GM21360 (cell line): ENCODE results near the gene PTPRE.
A peak's percentile ranks its signal among the peaks of the same experiment; 100 is the strongest.

Experiments used
- ATAC-seq: cut with Tn5 transposase; IDR thresholded peaks from one replicate; pipeline ENCODE4 v1.9.1; 2021; ENCODE audit warnings: mild to moderate bottlenecking, moderate library complexity; ENCODE audit not compliant: unreplicated experiment

Gene PTPRE

GRCh38 chr10:128056303-128057050, 149.6 kb downstream of the PTPRE start:
- no peak for ATAC-seq

DNA sequence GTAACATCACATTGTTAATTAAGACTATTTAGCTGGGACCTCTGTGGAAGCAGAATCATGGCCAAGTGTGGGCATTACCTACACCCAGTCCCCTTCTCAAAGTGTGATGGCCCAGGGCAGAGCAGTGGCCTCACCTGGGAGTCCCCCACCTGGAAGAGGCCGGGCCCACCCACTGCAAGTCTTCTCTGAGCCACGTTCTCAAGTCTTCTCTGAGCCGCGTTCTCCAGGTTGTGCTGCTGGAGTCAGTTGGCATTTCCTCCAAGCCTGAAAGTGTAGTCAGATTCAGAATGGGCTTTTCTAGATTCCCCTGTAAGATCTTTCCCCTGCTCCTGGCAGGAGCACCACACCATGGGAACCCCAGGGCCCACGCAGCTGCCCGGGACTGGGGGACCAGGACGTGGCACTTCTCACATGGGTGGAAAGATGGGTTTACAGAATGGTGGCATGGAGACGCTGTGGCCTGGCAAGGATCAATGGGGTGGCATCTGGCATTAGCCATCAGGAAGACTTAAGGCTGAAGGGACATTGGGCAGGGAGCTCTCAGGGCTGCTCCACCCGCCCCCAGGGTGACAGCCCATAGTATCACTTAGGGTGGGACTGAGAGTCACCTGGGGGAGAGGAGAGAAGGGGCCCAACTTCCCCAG, 151.3 kb downstream of the PTPRE start:
- ATAC-seq: no peak

DNA sequence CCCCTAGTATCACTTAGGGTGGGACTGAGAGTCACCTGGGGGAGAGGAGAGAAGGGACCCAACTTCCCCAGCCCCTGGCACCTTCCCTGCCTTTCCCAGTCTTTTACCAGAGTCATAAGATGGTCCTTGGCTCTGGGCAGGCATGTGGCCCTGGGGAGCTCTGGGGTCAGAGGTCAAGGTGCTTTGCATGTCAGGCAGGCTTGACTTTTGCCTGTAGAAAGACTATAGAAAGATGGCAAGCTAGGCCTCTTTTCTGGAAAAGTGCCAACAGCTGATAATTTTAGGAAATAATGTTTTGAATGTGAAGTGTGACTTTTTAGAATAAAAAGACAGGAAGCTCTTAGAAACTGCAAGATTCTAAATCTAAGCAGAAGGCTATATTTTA, 151.8 kb downstream of the PTPRE start:
- ATAC-seq: no peak

DNA sequence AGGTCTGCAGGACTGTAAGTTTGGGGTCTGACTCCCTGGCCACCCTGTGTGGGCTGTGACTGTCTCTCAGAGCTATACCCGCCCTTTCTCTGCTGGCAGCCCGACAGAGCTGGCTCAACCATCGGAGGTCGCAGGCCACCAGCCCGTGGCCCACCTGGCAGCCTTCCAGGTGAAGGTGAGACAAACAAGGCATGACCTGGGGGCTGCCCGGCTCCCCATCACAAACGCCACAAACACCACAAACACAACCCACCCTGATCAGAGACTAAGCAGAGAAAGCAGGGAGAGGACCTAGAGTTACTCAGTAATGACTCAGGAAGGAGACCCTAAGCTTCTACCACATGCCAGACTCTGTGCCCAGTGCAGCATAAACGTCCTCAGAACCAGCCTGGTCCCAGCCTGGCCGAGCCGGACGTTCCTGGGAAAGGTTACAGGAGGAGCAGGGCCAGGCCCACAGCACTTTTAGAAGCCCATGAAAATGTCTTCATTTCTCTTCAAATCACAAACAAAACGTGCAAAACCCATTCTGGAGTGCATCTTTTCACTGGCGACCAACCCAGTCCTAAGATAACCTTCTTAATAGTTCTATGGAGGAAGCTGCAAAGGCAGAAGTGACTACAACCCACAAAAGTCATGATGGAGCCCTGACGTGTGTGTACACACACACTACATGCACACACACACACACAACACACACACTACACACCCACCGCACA, 152.5 kb downstream of the PTPRE start:
- no peak for ATAC-seq

GRCh38 chr10:128059982-128060293, 153.0 kb downstream of the PTPRE start:
- ATAC-seq: no peak

- no peak for ATAC-seq
Measured at GRCh38 chr10:128060341-128061250, 153.7 kb downstream of the PTPRE start.

- no peak for ATAC-seq
Measured at GRCh38 chr10:128061306-128062300, 154.7 kb downstream of the PTPRE start.

- no peak for ATAC-seq
Measured at GRCh38 chr10:128062331-128062880, 155.5 kb downstream of the PTPRE start.

- peak; percentile 41 for ATAC-seq
Measured at GRCh38 chr10:128062881-128063563, 156.1 kb downstream of the PTPRE start.

GRCh38 chr10:128063736-128064107, 156.8 kb downstream of the PTPRE start:
- ATAC-seq: peak; percentile 31

DNA sequence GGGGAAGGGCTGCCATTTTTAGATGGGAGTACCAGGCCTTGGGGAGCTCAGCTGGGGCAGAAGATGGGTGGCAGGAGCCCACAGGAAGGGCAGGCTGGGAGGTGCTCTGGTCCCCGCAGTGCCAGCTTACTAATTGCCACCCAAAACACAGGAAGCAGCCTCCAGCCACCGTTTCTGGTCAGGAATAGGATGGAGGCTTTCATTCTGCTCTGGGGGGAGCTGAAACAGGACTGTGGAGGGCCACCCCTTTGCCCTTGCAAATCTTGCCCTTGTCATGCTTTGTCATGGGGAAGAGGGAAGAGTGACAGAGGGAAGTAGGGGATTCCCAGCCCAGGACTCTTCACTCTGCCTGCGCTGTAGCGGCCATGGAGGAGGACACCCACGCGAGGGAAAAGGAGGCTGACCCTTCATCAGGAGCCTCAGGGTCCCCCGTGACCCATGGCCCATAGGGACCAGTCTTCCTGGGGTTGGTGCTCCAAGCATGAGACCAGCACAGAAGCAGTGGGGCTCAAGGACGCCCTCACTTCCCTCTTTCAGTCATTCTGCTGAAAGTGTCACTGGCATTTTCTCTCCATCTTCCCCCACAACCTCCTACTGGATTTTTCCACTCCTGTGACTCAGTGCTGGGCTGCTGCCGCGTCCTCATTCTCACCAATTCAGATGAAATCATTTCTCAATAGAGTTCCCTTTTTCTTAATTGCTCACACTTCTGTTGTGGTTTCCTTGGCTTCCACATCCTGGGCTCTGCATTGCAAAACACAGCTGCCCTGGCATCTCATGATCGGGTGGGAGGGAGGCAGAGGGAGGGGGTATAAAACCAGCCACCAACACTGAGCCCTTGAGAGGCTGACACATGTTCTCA, 157.4 kb downstream of the PTPRE start:
- ATAC-seq: peak; percentile 56

DNA sequence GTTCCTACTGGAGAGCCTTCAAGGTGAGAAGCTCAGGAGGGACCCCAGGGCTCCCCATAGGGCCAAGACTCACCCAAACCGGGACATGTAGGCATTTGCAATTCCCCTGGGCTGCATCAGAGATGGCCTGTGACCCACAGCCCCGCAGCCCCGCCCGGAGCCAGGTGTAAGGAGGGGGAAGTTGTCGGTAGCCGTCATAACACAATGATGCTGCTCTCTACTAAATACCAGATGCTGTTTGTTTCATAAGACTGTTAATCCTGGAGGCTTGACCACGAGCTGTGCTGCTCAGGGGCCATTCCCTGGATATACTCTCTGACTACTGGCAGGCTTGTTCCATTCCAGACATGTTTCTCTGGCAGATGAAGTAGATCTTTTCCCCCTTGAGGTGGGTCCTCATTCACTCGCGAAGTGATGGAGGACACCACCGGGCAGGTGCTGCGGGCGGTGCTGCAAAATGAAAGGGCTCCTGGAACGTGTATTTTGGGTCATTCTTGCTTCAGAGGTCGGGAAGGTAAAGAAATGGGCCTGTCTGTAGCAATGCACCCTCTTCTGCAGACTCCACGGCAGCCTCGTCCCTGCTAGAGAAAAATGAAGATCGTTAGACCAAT, 158.2 kb downstream of the PTPRE start:
- ATAC-seq: no peak

DNA sequence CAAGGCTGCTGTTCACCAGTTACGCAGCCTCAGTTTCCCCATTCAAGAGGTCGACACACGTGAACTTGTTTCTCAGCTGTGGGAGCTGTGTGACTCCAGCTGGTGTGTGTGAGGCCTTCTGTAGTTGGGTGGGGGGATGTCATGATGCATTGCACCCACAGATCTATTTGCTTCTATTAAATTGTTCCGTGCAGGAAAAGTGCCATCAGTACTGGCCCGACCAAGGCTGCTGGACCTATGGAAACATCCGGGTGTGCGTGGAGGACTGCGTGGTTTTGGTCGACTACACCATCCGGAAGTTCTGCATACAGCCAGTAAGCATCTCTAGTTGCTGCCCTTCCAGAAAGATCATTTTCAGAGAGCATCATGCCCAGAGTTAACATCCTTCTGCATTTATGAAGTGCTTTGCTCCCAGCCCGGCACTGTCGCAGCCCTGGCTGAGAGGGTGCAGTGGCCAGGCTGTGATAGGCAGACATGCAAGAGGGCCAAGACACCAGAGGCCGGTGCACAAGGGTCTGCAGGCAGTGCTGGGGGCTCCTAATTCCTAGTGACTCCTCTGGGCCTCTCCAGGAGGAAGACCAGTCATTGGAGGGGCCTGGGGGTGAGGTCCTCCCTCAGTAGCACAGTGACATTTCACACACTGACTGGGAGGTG, 159.1 kb downstream of the PTPRE start:
- ATAC-seq: no peak

DNA sequence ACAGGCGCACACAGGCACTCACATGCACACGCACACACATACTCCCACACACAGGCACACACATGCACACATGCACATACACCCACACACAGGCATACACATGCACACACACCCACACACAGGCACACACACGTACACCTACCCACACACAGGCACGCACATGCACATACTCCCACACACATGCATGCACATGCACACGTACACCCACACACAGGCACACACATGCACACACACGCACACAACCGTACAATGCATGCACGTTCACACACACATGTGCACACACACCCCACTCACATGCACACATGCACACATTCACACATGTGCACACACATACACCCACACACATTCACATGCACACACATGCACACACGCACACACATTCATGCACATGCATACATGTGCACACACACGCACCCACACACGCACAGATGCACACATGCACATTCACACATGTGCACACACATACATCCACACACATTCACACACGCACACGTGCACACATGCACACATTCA, 160.0 kb downstream of the PTPRE start:
- no peak for ATAC-seq

DNA sequence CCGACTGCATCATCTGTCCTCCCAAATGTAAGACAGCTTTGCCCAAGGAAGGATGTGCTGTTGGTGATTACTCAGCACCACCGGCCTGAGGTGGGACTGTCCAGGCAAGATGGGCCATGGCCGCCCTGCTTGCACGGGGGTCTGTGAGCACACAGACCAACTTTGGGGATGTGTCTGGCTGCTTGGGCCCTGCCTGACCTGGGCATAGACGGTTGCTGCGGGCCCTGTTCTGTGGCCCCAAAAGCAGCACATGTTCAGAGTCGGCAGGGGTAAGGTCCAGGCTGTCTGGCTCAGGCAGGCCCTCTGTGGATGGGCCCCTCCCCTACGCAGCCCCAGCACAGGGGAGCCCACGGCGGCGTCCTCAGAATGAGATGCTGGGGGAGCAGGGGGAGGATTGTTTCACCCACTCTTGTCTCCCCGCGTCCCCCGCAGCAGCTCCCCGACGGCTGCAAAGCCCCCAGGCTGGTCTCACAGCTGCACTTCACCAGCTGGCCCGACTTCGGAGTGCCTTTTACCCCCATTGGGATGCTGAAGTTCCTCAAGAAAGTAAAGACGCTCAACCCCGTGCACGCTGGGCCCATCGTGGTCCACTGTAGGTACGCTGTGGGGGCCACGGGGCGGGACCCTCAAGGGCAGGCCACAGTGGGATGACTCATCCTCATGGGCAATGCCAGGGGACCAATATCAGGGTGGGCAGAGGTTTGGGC, 160.9 kb downstream of the PTPRE start:
- no peak for ATAC-seq
